ENCODE data around the gene CFAP45.

CFAP45 gene

DNA sequence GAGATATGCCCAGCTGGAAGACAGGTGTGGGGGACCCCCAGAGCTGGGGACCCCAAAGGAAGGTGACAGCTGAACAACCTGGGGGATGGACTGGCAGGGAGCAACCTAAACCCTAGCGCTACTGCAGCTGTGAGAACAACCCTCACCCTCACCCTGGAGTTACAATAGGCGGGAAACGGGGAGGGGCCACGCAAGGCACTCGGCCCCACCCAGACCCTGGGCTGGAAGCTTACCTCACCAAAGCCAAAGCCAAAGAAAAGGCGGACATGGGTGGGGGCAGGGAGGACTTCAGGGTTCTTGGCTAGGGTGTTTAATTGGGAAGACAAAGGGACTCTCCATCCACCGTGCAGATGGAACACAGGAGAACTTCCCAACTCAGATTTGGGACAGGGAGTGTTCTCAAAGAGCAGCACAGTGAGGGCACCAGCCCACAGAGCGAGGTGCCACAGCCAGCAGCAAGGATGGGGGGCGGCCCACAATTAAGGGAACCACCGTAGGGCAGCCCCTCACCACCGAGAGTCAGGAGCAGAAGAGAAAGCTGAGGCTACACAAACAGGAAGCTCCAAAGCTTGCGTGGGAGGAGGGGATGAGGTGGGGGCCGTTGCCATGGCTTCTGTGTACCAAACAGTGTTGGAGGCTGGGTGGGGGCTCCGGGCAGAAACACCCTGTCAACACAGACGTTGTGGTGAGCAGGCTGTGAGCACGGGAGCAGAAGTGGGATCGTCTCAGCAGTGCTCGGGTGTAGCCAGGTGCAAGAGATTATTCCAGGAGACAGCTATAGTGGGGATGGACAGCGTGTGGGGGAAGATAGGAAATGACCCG lies 23.4 kb upstream of the CFAP45 start:
- peak; percentile 78 to 83 for DNase-seq

DNA sequence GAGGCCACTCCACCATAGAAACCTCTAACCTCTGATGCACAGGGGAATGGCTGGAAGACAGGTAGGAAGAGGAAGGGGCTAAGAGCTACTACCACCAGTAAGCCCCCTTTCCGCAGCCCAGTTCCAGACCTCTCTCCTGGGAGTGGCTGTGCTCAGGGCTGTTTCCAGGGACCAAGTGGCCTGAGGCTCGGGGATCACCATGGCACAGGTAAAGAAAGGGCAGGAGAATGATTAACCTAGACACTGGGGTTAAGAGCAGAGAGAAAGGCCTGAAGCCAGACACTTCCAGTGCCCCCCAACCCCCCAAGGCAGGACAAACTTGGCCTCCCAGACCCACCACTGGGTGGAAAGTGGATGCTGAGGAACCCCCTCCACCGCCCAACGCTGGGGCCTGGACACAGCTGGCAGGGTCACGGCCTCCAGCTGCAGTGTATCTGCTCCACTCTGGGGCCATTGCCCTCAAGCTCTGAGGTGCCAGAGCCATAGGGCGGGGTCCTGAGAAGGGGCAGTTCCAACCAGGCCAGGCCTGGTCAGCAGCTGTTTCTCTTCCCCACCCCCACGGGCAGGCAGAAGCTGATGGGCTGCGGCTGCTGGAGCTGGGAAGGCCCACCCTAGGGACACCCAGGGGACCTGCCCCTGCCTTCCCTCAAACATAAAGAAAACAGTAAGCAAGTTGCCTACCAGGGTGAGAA lies 22.7 kb upstream of the CFAP45 start:
- DNase-seq = no peak

DNA sequence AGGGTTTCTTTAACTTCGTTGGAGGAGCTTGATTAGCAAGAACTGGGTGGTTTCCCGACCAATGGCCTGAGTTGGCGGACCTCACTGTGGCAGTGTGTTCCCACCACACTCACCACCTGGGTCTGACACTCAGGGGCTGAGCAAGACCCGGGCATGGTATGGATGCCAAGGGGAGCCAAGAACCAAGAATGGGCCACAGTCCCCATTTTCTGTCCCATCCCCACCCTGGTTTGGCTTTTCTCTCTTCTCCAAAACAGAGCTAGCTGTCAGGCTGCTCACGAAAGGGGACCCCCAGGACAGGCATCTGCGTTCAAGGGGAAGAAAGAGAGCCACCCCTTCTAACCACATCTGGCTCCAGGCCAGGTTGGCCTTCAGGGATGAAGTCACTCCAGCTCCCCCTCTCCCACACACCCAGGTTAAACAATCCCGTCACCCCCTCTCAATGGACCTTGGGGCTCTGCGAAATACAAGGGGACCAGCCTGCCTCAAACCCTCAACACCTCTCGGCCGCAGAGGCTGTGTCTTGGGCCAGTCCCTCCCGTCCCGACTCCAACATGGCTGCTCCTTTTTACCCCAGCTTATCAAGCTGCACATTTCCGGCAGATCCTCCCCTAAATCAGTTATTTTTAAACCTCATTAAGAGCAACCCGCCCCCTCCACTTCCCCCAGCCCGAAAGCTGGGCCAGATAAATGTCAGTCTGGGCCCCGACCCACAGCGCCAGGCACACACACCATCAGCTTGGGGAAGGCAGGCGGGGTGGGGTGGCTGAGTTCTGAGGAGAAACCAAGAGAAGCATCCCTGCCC lies 21.9 kb upstream of the CFAP45 start:
- DNase-seq = peak in 1 of 2 experiments; percentile 50

DNA sequence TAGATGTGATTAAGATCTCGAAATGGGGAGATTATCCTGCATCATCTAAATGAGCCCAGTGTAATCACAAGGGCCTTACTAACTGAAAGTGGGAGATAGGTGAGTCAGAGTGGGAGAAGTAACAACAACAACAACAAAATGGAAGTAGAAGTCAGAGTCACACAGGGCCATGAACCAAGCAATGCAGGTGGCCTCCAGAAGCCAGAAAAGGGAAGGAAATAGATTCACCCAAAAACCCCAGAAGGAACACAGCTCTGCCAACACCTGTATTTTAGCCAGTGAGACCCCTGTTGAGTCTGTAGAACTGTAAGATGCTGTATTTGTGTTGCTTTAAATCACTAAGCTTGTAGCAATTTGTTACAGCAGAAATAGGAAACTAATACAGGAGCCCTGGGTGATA lies 21.3 kb upstream of the CFAP45 start:
- DNase-seq = no peak

DNA sequence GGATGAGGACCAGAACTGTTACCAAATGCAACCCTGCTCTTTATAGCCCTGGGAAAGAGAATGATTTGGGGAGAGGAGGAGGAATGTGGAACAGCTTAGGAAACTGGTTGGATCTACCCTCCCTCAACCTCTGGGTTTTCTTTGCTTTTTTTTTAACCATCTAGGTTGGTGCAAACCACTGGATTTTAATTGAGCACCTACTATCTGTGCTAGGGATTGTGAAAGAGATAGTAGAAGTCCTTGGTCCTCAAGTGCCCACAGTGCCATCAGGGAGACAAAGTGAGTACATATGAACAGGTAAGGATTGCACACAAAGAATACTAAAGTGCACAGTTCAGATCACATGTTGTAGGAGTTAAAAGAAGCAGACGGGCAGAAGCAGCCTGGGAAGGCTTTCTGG lies 20.7 kb upstream of the CFAP45 start:
- DNase-seq = no peak

DNA sequence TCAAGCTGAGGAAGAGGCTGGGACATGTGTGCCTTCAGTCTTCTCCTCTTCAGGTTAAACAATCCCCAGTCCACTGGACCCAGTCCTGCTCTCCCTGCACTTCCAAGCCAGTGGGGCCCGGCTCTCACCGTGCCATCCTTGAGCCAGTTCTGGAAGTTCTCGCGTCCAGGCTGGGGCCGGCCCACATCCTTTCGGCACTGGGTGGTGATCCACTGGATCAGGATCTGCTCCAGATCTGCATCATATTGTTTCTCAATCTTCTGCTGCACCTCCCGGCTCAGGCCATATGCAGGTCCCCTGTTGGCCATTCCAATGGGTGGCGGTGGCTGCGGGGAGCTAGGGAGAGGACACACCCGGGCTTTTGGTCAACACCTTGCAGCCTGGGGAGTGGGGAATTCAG lies 20.2 kb upstream of the CFAP45 start:
- DNase-seq = no peak

DNA sequence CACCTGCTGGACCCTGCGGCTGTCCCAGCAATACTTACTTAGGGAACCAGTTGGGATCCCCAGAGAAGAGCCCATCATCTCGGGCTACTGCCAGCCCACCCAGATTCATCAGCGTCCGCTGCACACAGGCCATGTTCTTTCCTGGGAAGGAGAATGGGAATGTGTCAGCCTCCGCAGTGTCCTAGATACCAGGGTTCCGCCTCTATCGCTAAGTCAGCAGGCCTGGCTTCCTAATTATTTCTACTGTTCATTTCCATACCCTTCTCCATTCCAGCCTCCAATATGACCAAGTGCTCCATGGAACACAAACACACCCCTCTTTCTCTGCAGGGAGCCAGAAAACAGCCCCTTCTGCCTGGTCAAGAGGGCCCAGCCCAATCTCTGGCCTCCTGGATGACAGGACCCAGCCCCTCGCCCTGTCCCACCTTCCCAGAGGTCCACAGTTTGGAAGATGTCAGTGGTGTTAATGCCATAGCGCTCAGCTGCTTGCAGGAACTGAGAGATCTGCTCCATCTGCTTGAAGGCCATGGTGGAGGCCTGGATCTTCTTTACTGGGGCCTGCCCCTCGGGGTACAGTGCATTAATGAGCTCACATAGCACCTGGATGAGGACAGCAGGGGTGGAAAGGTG lies 19.4 kb upstream of the CFAP45 start:
- DNase-seq = no peak

DNA sequence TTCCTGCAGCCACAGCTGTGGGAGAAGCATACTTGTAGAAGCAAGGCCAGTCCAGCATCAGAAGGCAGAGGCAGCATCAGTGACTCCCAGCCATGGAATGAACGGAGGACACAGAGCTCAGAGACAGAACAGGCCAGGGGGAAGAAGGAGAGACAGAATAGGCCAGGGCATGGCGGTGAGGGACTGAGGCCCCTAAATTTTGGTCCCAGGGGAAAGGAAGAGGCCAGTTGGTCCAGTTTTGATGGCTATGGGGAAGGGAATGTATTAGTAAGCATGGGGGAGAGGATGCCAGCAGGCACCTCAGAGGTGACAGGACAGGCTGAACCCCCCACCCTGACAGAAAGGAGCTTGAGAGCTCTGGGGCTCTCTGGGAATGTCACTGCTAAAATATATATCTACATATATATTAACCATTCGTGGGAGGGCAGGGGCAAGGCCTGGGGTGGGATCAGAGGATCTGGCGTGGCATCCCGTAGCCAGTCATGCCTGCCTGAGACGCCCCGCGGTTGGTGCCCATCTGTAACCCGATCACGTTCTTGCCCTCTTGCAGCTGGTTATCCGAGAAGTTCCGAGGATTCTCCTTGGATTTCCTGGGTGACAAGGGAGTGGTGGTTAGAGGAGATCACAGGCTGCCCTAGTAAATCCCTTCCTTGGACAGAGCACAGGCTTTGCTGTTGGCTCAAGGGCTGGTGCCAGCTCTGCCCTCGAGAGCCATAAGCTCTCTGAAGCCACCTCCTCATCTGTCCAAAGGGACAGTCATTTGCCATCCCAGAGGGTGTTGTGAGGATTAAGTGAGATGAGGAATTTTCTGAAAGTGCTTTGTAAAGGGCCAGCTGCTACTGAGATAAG lies 18.6 kb upstream of the CFAP45 start:
- no peak for DNase-seq

DNA sequence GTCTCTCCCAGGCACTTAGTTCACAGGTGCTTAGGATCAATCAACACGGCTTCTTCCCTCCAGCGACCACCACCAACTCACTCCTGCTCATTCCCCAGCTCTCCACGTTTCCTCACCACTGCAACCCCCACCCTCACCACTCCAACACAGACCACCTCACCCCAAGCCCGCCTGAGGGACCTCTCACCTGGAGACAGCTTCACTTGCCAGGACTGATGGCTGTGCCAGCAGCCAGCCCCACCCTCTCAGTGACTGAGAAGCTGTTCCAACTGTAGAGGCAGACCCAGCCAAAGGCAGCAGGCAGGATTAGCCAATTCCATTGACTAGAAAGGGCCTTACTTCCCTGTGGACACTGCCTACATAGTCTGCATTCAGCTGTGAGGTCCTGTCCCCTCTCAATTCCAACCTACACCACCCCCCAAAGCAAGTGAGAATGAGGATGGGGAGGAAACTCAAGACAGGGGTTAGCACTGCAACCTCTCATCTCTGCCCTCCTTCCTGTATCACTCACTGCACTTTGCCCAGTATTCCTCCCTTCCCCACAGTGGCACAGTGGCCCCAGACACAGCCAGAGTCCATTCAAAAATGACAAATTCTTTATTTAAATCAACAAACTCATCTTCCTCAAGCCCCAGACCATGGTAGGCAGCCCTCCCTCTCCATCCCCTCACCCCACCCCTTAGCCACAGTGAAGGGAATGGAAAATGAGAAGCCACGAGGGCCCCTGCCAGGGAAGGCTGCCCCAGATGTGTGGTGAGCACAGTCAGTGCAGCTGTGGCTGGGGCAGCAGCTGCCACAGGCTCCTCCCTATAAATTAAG lies 17.8 kb upstream of the CFAP45 start:
- DNase-seq = no peak

DNA sequence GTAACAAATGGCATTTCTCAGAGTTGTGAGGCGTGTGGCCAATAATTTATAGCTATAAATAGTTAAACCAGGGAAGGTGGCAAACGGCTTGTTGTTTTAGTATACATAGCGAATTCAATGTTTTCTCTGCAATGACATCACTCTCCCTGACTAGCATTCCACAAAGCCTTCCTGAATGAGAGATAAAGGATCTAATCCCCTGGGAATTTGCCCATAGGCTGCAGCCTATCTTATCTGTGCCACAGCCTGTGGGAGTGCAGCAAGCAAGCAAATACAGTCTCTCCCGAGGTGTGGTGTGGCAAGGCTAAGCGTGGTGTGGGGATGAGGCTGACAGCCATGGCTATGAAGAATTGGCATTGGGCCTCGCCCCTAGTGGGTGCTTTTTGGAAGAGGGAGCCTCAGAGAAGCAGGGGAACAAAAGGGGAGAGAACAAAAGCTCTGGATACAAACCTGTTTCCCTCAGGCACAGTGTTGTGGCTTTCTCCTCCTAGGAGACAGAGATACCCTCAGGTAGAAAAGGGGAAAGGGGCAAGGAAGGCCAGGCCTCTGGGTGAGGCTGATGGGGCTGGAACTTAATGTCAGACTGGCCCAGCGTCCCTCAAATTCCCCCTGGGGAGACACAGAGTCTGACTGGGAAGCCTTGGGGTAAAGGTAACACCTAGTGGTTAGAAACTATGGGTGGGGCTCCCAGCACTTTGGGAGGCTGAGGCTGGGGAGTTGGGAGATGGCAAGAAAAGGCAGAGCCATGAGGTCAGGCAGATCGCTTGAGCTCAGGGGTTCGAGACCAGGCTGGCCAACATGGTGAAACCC lies 16.5 kb upstream of the CFAP45 start:
- DNase-seq = no peak

DNA sequence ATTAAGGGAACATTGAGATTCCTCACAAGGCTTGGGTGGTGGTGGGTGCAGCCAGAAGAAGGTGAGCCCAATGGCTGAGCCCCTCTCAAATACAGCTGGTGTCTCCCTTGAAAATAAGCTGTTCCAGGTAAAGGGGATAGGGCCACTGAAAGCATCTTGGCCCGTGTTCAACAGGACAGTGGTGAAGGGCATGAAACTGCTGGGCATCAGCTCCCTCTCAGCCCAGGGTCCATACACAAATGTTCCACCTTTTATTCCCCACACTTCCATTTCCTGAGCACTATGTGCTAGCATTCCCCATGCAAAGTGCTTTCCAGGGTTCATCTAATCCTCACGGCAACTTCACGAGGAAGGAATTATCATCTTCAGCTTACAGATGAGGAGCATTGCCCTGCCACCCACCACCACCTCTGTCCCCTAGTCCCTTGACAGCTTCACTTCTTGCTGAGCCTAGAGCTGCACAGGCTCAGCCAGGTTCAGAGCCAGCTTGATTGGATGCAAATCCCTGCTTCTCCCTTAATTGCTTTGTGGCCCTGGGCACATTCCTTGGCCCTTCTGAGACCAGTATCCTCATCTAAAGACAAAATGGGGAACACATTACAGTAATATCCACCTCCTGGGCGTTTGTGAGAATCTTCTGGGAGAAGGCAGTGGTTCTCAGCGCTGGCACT lies 15.7 kb upstream of the CFAP45 start:
- no peak for DNase-seq

DNA sequence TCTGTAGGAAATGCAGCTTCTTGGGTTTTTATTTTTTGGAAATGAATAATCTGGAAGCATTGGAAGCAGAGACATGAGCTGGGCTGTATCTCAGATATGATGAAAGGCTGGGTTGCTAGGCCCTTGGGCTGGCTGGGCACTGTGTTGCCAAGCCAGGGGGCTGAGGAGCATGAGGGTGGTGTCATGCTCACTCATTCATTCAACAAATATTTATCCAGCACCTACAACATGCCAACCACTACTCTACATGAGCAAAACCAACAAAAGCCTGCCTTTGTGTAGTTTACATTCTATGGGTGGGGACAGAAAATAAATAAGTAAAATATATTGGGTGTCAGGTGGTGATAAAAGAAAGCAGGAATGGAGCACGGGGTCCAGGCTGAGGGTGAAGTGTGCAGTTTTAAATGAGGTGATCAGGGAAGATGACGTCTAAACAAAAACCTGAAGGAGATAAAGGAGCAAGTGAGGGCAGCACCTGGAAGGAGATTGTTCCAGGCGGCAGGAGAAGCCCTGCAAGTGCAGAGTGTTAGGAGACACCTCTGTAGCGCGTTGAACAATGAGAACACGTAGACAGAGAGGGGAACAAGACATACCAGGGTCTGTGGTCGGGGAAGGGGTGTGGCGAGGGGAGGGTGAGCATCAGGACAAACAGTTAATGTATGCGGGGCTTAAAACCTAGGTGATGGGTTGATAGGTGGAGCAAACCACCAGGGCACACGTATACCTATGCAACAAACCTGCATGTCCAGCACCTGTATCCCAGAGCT lies 14.5 kb upstream of the CFAP45 start:
- DNase-seq = no peak

DNA sequence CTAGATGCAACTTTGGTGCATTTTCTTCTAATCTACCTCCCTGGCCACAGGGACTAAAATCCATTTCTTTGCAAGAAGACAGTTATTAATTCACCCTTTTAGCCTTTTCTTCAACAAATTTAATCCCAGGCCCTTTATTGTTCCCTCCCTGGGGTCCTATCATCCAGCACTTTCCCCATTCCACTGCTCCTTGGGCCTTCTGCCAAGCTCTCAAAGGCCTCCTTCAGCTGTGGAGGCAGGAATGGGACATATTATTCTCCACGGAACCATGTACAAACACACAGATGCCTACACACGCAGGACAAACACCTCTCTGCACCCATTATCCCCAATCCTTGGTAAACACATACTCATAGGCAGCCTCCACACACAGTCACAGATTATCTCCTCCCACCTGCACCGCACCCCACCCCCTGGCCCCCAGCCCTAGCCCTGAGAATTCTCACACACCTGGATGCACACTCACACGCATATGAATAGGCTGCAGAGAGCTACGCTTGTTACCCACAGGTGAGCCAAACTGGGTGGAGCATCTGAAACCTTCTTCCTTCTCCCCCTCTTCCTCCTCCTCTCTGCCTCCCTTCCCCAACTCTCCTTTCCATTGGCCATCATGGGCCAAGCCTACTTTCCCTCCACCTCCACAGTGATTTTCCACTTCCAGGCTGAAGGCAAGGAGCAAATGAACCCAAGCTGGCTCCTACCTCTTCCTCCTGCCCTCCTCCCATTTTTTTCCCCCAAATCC lies 13.7 kb upstream of the CFAP45 start:
- DNase-seq = no peak

DNA sequence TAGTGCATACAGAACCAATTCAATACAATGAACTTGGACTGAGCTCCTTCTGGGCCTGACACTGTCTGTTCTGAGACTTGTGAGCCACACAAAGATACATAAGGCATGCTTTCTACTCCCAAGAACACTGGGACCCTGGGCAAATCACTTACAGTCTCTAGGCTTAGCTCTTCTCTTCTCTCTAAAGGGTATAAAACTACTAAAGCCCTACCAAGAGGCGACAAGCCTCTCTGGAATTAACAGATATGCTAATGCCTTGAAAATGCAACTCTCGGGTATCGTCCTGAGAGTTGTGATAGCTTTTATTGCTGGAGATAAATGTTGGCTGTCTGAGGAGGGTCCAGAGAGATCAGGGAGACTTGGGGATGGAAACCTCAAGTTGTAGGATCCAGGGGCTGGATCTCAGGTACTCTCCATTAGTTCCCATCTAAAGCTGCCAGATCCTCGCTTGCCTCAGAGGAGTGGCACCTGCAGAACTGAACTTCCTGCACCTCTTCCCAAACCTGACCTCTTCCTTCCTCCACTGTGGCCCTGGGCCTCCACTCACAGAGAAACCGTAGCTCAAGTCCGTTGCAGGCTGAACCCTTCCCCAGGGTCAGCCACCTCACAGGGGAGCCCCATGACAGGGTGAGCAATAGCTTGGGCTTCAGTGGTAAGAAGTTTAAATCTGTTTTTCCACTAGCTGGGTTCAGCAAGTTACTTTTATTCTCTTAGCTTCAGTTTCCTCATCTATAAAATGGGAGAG lies 11.5 kb upstream of the CFAP45 start:
- DNase-seq = peak in 1 of 2 experiments; percentile 33

DNA sequence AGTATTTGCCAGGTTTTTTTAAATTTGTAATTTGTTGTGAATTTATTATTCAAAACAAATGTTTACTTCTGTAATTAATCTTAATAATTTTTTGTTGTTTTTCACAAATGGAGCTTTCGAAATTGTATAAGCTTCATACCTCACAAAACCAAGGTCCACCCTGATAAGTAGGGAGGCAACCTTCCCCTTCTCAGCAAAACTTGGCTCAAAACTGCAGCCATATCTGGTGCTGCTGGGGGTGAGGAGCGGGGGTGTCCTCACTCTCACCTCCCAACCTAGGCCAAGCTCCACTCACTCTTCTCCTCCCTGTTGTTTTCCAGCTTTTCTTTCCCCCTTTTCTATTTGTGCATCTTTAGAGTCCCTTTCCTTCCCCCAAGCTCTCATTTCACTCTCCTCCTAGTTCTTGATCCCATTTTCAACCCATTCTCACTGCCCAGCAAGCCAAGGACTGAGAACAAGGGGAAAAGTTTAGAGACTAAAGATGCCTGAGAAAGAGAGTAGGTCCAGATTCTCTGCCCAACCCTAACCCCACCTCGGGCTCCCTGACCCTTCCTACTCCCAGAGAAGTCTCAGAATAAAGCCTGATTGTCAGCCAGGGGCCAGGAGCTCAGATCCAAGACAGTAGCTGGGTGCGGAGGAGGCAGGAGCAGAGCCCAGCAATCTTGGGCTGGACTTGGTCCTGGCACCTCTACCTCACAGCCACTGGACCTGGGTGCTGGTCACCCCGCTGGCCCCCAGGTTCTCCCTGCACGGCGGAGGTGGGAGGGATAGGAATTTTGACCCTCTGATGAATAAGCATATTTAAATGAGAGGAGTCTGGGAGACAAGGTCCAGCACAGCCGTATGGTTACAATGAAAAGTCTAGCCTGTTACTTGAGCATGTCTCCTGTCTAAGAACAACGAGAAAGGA lies 8.3 kb upstream of the CFAP45 start:
- no peak for DNase-seq

DNA sequence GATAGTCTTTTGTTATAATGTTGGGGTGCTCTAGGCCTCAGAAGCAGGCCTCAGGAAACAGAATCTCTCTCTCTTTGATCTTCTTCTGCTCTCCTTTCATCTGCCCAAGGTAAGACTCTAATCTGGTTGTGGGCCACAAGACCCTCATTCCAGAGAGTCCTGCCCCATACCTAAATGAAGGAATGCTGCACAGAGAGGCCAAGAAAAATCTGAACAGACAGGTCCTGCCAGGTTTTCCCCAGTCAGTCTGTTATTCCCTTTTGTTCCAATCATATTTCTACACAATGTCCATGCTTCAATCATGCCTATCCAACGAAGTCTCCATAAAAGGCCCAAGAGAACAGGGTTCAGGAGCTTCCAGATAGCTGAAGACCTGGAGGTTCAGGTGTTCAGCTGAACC lies 7.0 kb upstream of the CFAP45 start:
- DNase-seq = no peak
